MM.1S (cell line): ENCODE measurements around the gene ZBTB1.

Experiments used
- DNase-seq: peaks from one replicate; pipeline ENCODE4 v3.0.0-alpha.2; 2015
- H2AFZ ChIP-seq: fragments of 300-600 bp; sonication (generic); 2 replicates; pipeline ENCODE4 v1.6.0; 2016; ENCODE audit warnings: antibody characterized with exemption, low read length
- H3F3A ChIP-seq: fragments of 300-600 bp; sonication (generic); 2 replicates; pipeline ENCODE4 v1.6.1; 2016; ENCODE audit warnings: mild to moderate bottlenecking, antibody characterized with exemption, low read length, moderate library complexity, mixed read lengths; ENCODE audit not compliant: insufficient read depth
- H3K27ac ChIP-seq: fragments of 300-600 bp; sonication (generic); 2 replicates; pipeline ENCODE4 v1.5.1; 2016; ENCODE audit warnings: mild to moderate bottlenecking, low read length
- H3K27me3 ChIP-seq: fragments of 300-600 bp; sonication (generic); replicated peaks from 2 replicates; pipeline ENCODE4 v1.6.0; 2016; ENCODE audit warnings: low read length; ENCODE audit not compliant: insufficient read depth
- H3K36me3 ChIP-seq: fragments of 300-600 bp; sonication (generic); replicated peaks from 2 replicates; pipeline ENCODE4 v1.6.1; 2016; ENCODE audit warnings: mild to moderate bottlenecking, low read length, mixed read lengths; ENCODE audit not compliant: insufficient read depth
- H3K4me1 ChIP-seq: fragments of 300-600 bp; sonication (generic); 2 replicates; pipeline ENCODE4 v1.6.1; 2016; ENCODE audit warnings: low read length, mixed read lengths
- H3K4me2 ChIP-seq: fragments of 300-600 bp; sonication (generic); 2 replicates; pipeline ENCODE4 v1.6.0; 2016; ENCODE audit warnings: low read depth, low read length
- H3K4me3 ChIP-seq: fragments of 300-600 bp; sonication (generic); 2 replicates; pipeline ENCODE4 v1.5.1; 2016; ENCODE audit warnings: low read length, mixed read lengths
- H3K79me2 ChIP-seq: fragments of 300-600 bp; sonication (generic); 2 replicates; pipeline ENCODE4 v1.6.1; 2016; ENCODE audit warnings: mixed run types, low read length, mixed read lengths
- H3K9ac ChIP-seq: fragments of 300-600 bp; sonication (generic); 2 replicates; pipeline ENCODE4 v1.6.1; 2016; ENCODE audit warnings: low read length, mixed read lengths
- H3K9me2 ChIP-seq: fragments of 300-600 bp; sonication (generic); replicated peaks from 2 replicates; pipeline ENCODE4 v1.6.1; 2016; ENCODE audit warnings: mild to moderate bottlenecking, low read length, mixed read lengths; ENCODE audit not compliant: insufficient read depth
- H3K9me3 ChIP-seq: fragments of 300-600 bp; sonication (generic); replicated peaks from 2 replicates; pipeline ENCODE4 v1.6.1; 2016; ENCODE audit warnings: mild to moderate bottlenecking, low read length, mixed read lengths; ENCODE audit not compliant: insufficient read depth
- H4K20me1 ChIP-seq: fragments of 300-600 bp; sonication (generic); 2 replicates; pipeline ENCODE4 v1.6.1; 2016; ENCODE audit warnings: mild to moderate bottlenecking, low read length, moderate library complexity, mixed read lengths; ENCODE audit not compliant: insufficient read depth
- CTCF ChIP-seq: fragments of 300-600 bp; sonication (generic); IDR thresholded peaks from 2 replicates; pipeline ENCODE4 v1.5.1; 2016; ENCODE audit warnings: antibody characterized with exemption, low read length, mixed read lengths
- EZH2 ChIP-seq: fragments of 300-600 bp; sonication (generic); optimal IDR thresholded peaks from 2 replicates; pipeline ENCODE3; 2017; ENCODE audit warnings: low read depth, mild to moderate bottlenecking, antibody characterized with exemption, low read length, mixed read lengths
- EZH2phosphoT487 ChIP-seq: fragments of 300-600 bp; sonication (generic); IDR thresholded peaks from 2 replicates; pipeline ENCODE4 v1.6.1; 2018; ENCODE audit warnings: antibody characterized with exemption, low read length

Gene ZBTB1

GRCh38 chr14:64562436-64562835 is 57.9 kb downstream of the ZBTB1 start:
- H3K4me2 ChIP-seq, result no peak overlapping the region
- no peaks in the 10 kb centered on the region for H3F3A ChIP-seq
- no peak overlapping the region for H3K27ac ChIP-seq
- TF ChIP-seq EZH2 (no peak), EZH2phosphoT487 (no peak), CTCF (no peak)
- H3K4me3 ChIP-seq, result no peak overlapping the region
- H3K27me3 ChIP-seq, result no peaks in the 10 kb centered on the region
- H3K9ac ChIP-seq, result no peak overlapping the region
- H4K20me1 ChIP-seq, result no peaks in the 10 kb centered on the region
- H2AFZ ChIP-seq, result no peak overlapping the region
- no peaks in the 10 kb centered on the region for H3K9me2 ChIP-seq
- no peaks in the 10 kb centered on the region for H3K79me2 ChIP-seq
- no peaks in the 10 kb centered on the region for H3K36me3 ChIP-seq
- DNase-seq, result no peak
- no peaks in the 10 kb centered on the region for H3K9me3 ChIP-seq
- H3K4me1 ChIP-seq, result no peaks in the 10 kb centered on the region

- Histone ChIP-seq H3K9me2 (no peaks in the 10 kb centered on the region), H3K9me3 (no peaks in the 10 kb centered on the region), H3K79me2 (no peaks in the 10 kb centered on the region), H3K4me1 (no peaks in the 10 kb centered on the region), H3K27ac (no peak overlapping the region), H3K36me3 (no peaks in the 10 kb centered on the region), H3K4me3 (no peak overlapping the region), H3K27me3 (no peaks in the 10 kb centered on the region), H2AFZ (no peak overlapping the region), H4K20me1 (no peaks in the 10 kb centered on the region), H3K4me2 (no peak overlapping the region), H3F3A (no peaks in the 10 kb centered on the region), H3K9ac (no peak overlapping the region)
- DNase-seq, result no peak
- TF ChIP-seq CTCF, result no peak
- no peak for TF ChIP-seq EZH2phosphoT487
- no peak for TF ChIP-seq EZH2
Observed at GRCh38 chr14:64563696-64564095, 59.1 kb downstream of the ZBTB1 start.

- H3K9me2 ChIP-seq, result no peaks in the 10 kb centered on the region
- no peaks in the 10 kb centered on the region for H3K27me3 ChIP-seq
- H3K4me1 ChIP-seq, result no peaks in the 10 kb centered on the region
- no peak overlapping the region for H3K4me2 ChIP-seq
- DNase-seq, result no peak
- H3K4me3 ChIP-seq, result no peak overlapping the region
- TF ChIP-seq EZH2, result no peak
- no peak for TF ChIP-seq CTCF
- no peak for TF ChIP-seq EZH2phosphoT487
- no peaks in the 10 kb centered on the region for H3F3A ChIP-seq
- H3K27ac ChIP-seq, result no peak overlapping the region
- H3K36me3 ChIP-seq, result no peaks in the 10 kb centered on the region
- no peak overlapping the region for H3K9ac ChIP-seq
- no peak overlapping the region for H2AFZ ChIP-seq
- no peaks in the 10 kb centered on the region for H4K20me1 ChIP-seq
- no peaks in the 10 kb centered on the region for H3K9me3 ChIP-seq
- H3K79me2 ChIP-seq, result no peaks in the 10 kb centered on the region
Observed at GRCh38 chr14:64566651-64567122, 62.1 kb downstream of the ZBTB1 start.
